Neuronal stem cell (in vitro differentiated cells): ENCODE results near the gene KRT16.
A peak's percentile ranks its signal among the peaks of the same experiment; 100 is the strongest.
"Not testable (repeated sequence)": the region's sequence is repeated elsewhere in the genome, so short reads cannot be mapped to it uniquely, and the experiment has no call there.

ENCODE experiments used
- DNase-seq: peaks from one replicate; pipeline ENCODE4 v3.0.0-alpha.2; 2013; ENCODE audit warnings: low spot score
- H2AFZ ChIP-seq: one replicate; pipeline ENCODE4 v1.6.1; 2013; ENCODE audit warnings: mild to moderate bottlenecking, low read length, inconsistent platforms
- H2AK5ac ChIP-seq: 2 replicates; pipeline ENCODE4 v1.6.1; 2013; ENCODE audit warnings: low read depth, mild to moderate bottlenecking, inconsistent platforms, low read length, moderate library complexity, mixed read lengths
- H2BK120ac ChIP-seq: 2 replicates; pipeline ENCODE4 v1.6.1; 2013; ENCODE audit warnings: low read depth, mild to moderate bottlenecking, inconsistent platforms, low read length, moderate library complexity, mixed read lengths
- H2BK12ac ChIP-seq: one replicate; pipeline ENCODE4 v1.6.1; 2013; ENCODE audit warnings: low read length, inconsistent platforms
- H2BK15ac ChIP-seq: 2 replicates; pipeline ENCODE4 v1.6.1; 2013; ENCODE audit warnings: mild to moderate bottlenecking, low read length, inconsistent platforms, mixed read lengths
- H2BK5ac ChIP-seq: one replicate; pipeline ENCODE4 v1.6.1; 2013; ENCODE audit warnings: inconsistent platforms, mild to moderate bottlenecking, low read length, moderate library complexity
- H3K14ac ChIP-seq: one replicate; pipeline ENCODE4 v1.6.1; 2013; ENCODE audit warnings: low read length, inconsistent platforms
- H3K18ac ChIP-seq: 2 replicates; pipeline ENCODE4 v1.6.1; 2013; ENCODE audit warnings: low read length, inconsistent platforms
- H3K23ac ChIP-seq: 2 replicates; pipeline ENCODE4 v1.6.1; 2013; ENCODE audit warnings: low read depth, mild to moderate bottlenecking, mixed read lengths, low read length, inconsistent platforms; ENCODE audit not compliant: poor library complexity
- H3K27ac ChIP-seq: replicated peaks from 3 replicates; pipeline ENCODE4 v1.5.1; 2013; ENCODE audit warnings: low read length, inconsistent platforms
- H3K27me3 ChIP-seq, 3 experiments: 2 replicates each; pipeline ENCODE4 v1.6.1; 2013; ENCODE audit warnings: low read length in 3 of 3, mild to moderate bottlenecking in 2 of 3, inconsistent platforms in 1 of 3, low read depth in 1 of 3, mixed read lengths in 1 of 3, moderate library complexity in 1 of 3; ENCODE audit not compliant: control insufficient read depth in 3 of 3, insufficient read depth in 3 of 3
- H3K36me3 ChIP-seq, 2 donors: replicated peaks in 1 of 2; 2 replicates each; pipeline ENCODE4 v1.6.1; 2013; ENCODE audit warnings: low read length in 2 of 2; ENCODE audit not compliant: control insufficient read depth in 2 of 2, insufficient read depth in 2 of 2
- H3K4ac ChIP-seq: 2 replicates; pipeline ENCODE4 v1.6.1; 2013; ENCODE audit warnings: inconsistent platforms, mild to moderate bottlenecking, low read length, moderate library complexity
- H3K4me1 ChIP-seq, 2 donors: 1 replicate in 1 of 2; 2 replicates in 1 of 2; pipeline ENCODE4 v1.6.1; 2013; ENCODE audit warnings: low read length in 2 of 2, low read depth in 1 of 2; ENCODE audit not compliant: control insufficient read depth in 2 of 2, insufficient read depth in 1 of 2
- H3K4me2 ChIP-seq: one replicate; pipeline ENCODE4 v1.6.1; 2013; ENCODE audit warnings: mild to moderate bottlenecking, low read length, inconsistent platforms; ENCODE audit not compliant: insufficient read depth, poor library complexity, severe bottlenecking
- H3K4me3 ChIP-seq, 2 donors: 2 replicates each; pipeline ENCODE4 v1.5.1; 2013; ENCODE audit warnings: low read length in 2 of 2, mild to moderate bottlenecking in 2 of 2, inconsistent platforms in 1 of 2, moderate library complexity in 1 of 2
- H3K79me1 ChIP-seq: one replicate; pipeline ENCODE4 v1.6.1; 2013; ENCODE audit warnings: low read depth, mild to moderate bottlenecking, inconsistent platforms, low read length, moderate library complexity
- H3K9ac ChIP-seq: one replicate; pipeline ENCODE4 v1.6.1; 2013; ENCODE audit warnings: mild to moderate bottlenecking, low read depth, low read length, inconsistent platforms; ENCODE audit not compliant: poor library complexity
- H3K9me3 ChIP-seq, 2 donors: replicated peaks in 1 of 2; 2 replicates each; pipeline versions ENCODE3 to v1.6.1; 2013; ENCODE audit warnings: low read length in 2 of 2, mild to moderate bottlenecking in 2 of 2, inconsistent platforms in 1 of 2, low read depth in 1 of 2, mixed read lengths in 1 of 2, moderate library complexity in 1 of 2; ENCODE audit not compliant: control insufficient read depth in 2 of 2, insufficient read depth in 1 of 2
- H4K8ac ChIP-seq: one replicate; pipeline ENCODE4 v1.6.1; 2013; ENCODE audit warnings: low read depth, mild to moderate bottlenecking, inconsistent platforms, low read length, moderate library complexity
- H4K91ac ChIP-seq: one replicate; pipeline ENCODE4 v1.6.1; 2013; ENCODE audit warnings: low read length, low read depth, mild to moderate bottlenecking, inconsistent platforms; ENCODE audit not compliant: poor library complexity
- WGBS, 2 donors: extraction: QIAGEN DNeasy Blood & Tissue Kit; methylation state at CpG; one replicate each; pipeline ENCODE4 v1.1.7; 2013; ENCODE audit warnings: missing lambda C conversion rate in 2 of 2, mixed read lengths in 1 of 2; ENCODE audit not compliant: insufficient read length in 2 of 2, insufficient replicate concordance in 1 of 2; ENCODE audit errors: extremely low coverage in 2 of 2; 5-methylcytosine and 5-hydroxymethylcytosine counted together

Gene KRT16

GRCh38 chr17:41647038-41647813 lies 34.7 kb upstream of the KRT16 start:
- H4K91ac ChIP-seq = no peak overlapping the region
- no peak overlapping the region for H3K14ac ChIP-seq

GRCh38 chr17:41642252-41643156 lies 29.9 kb upstream of the KRT16 start:
- H3K14ac ChIP-seq = no peak overlapping the region
- H3K23ac ChIP-seq = no peak overlapping the region
- no peak overlapping the region for H2BK12ac ChIP-seq
- H3K9ac ChIP-seq = no peak overlapping the region
- no peak overlapping the region for H3K4me2 ChIP-seq
- peaks cover 0 to under 1% of the 10 kb centered on the region in 2 donors for H3K4me1 ChIP-seq
- H4K8ac ChIP-seq = no peak overlapping the region
- H3K18ac ChIP-seq = peak overlapping the region; percentile 49
- no peaks in the 10 kb centered on the region for H3K9me3 ChIP-seq
- no peak overlapping the region for H3K27ac ChIP-seq
- no peak overlapping the region for H4K91ac ChIP-seq
- peak overlapping the region; percentile 56 for H2AK5ac ChIP-seq
- H3K79me1 ChIP-seq = no peaks in the 10 kb centered on the region
- H3K27me3 ChIP-seq = peaks cover 0 to 2% (median 0%) of the 10 kb centered on the region in 3 experiments
- no peak overlapping the region for H2BK15ac ChIP-seq
- no peaks in the 10 kb centered on the region for H3K36me3 ChIP-seq
- no peak overlapping the region for H2AFZ ChIP-seq
- H2BK5ac ChIP-seq = no peak overlapping the region
- WGBS, 2 donors = no CpG with 5 or more reads among the region's 13 CpGs
- H3K4ac ChIP-seq = no peak overlapping the region
- no peak overlapping the region for H3K4me3 ChIP-seq
- no peak overlapping the region for H2BK120ac ChIP-seq
- DNase-seq = no peak

More at GRCh38 chr17:41647038-41647813, 34.7 kb upstream of the KRT16 start:
- Histone ChIP-seq H3K4me3 (no peak overlapping the region), H2BK5ac (peak overlapping the region; percentile 7), H3K23ac (no peak overlapping the region), H3K9ac (no peak overlapping the region), H4K8ac (no peak overlapping the region), H3K27ac (no peak overlapping the region), H3K27me3 (peaks cover 0 to 2% (median 0%) of the 10 kb centered on the region in 3 experiments), H3K4me2 (no peak overlapping the region), H2AFZ (peak overlapping the region; percentile 88), H3K4me1 (peaks cover 3 to 6% of the 10 kb centered on the region in 2 donors), H3K9me3 (peaks cover 0 to 3% of the 10 kb centered on the region in 2 donors), H2BK12ac (peak overlapping the region; percentile 53), H3K79me1 (no peaks in the 10 kb centered on the region), H2AK5ac (peak overlapping the region; percentile 17), H3K18ac (peak overlapping the region; percentile 36), H2BK120ac (no peak overlapping the region), H3K4ac (no peak overlapping the region), H3K36me3 (no peaks in the 10 kb centered on the region), H2BK15ac (peak overlapping the region; percentile 2)
- no CpG with 5 or more reads among the region's 15 CpGs for WGBS, 2 donors
- no peak for DNase-seq

- H3K27ac ChIP-seq, H3K9ac ChIP-seq, H3K9me3 ChIP-seq, H3K4me1 ChIP-seq, H2BK15ac ChIP-seq, H2AK5ac ChIP-seq, H3K14ac ChIP-seq, H3K27me3 ChIP-seq, DNase-seq, H2AFZ ChIP-seq, H3K18ac ChIP-seq, H4K8ac ChIP-seq, H3K79me1 ChIP-seq, H2BK120ac ChIP-seq, H2BK5ac ChIP-seq, H3K4ac ChIP-seq, H3K23ac ChIP-seq, H3K4me2 ChIP-seq, H3K4me3 ChIP-seq, H4K91ac ChIP-seq, H2BK12ac ChIP-seq, H3K36me3 ChIP-seq: not testable (repeated sequence)
- no CpG with 5 or more reads among the region's 5 CpGs for WGBS, 2 donors
Measured at GRCh38 chr17:41640596-41640995, 28.0 kb upstream of the KRT16 start.
